GM06990 (cell line): ENCODE results near the gene CARD8.
"Not testable (repeated sequence)": the region's sequence is repeated elsewhere in the genome, so short reads cannot be mapped to it uniquely, and the experiment has no call there.

Source experiments
- DNase-seq: peaks from one replicate; pipeline ENCODE4 v3.0.0-alpha.2; 2011; ENCODE audit not compliant: insufficient read length; ENCODE audit errors: extremely low read depth
- H3K27me3 ChIP-seq: replicated peaks from 2 replicates; pipeline ENCODE4 v1.6.0; 2011; ENCODE audit warnings: low read length; ENCODE audit not compliant: control insufficient read depth, insufficient read depth
- H3K36me3 ChIP-seq: 2 replicates; pipeline ENCODE4 v1.5.1; 2011; ENCODE audit warnings: low read length; ENCODE audit not compliant: control insufficient read depth, insufficient read depth
- H3K4me3 ChIP-seq: replicated peaks from 2 replicates; pipeline ENCODE4 v1.5.1; 2011; ENCODE audit warnings: low read depth, mild to moderate bottlenecking, control low read depth, low read length
- TF ChIP-seq, protein P1 (sequence below): IDR thresholded peaks from 2 replicates; pipeline ENCODE4 v1.5.1; 2011; ENCODE audit warnings: low read length, control low read depth, mild to moderate bottlenecking, inconsistent platforms; ENCODE audit not compliant: insufficient read depth, poor library complexity, severe bottlenecking

Gene CARD8

DNA sequence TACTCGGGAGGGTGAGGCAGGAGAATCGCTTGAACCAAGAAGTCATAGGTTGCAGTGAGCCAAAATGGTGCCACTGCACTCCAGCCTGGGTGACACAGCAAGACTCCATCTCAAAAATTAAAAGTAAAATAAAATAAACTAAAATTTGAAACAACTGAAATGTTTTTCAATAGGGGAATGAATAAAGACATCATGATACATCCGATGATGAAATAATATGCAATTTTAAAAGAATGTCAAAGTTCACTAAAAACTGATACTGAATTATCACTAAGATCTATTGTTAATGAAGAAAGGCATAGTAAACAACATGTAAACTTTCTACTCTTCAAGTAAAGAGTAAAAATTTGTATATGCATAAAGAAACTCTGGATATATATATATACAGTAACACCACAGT is 8.5 kb downstream of the CARD8 start:
- 0 out of 2 replicates have a peak, but pooled peaks cover 3% of the 10 kb centered on the region for H3K36me3 ChIP-seq
- no peaks in the 10 kb centered on the region for H3K27me3 ChIP-seq
- DNase-seq = no peak
- H3K4me3 ChIP-seq = no peak overlapping the region
- TF ChIP-seq, protein P1, sequence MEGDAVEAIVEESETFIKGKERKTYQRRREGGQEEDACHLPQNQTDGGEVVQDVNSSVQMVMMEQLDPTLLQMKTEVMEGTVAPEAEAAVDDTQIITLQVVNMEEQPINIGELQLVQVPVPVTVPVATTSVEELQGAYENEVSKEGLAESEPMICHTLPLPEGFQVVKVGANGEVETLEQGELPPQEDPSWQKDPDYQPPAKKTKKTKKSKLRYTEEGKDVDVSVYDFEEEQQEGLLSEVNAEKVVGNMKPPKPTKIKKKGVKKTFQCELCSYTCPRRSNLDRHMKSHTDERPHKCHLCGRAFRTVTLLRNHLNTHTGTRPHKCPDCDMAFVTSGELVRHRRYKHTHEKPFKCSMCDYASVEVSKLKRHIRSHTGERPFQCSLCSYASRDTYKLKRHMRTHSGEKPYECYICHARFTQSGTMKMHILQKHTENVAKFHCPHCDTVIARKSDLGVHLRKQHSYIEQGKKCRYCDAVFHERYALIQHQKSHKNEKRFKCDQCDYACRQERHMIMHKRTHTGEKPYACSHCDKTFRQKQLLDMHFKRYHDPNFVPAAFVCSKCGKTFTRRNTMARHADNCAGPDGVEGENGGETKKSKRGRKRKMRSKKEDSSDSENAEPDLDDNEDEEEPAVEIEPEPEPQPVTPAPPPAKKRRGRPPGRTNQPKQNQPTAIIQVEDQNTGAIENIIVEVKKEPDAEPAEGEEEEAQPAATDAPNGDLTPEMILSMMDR = no peak

DNA sequence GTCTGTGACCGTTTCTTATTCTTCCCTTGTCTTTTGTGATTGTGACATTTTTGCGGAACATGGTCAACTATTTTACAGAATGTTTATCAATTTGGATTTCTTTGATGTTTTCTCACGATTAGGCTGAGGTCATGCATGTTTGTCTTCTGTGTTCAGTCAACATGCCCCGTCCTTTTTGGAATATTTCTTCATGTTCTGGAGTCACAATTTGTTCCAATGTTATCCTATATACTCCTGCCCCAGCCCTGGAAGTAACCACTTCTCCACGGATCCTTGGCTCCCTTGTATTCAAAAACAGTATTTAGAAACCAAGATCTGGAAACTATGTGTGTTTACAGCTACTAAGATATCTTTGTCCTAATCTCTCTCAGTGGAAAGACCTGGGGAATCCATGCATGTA is 9.6 kb downstream of the CARD8 start:
- TF ChIP-seq, protein P1 = no peak
- H3K4me3 ChIP-seq = no peak overlapping the region
- H3K36me3 ChIP-seq = peaks cover 3% of the 10 kb centered on the region; the same call in 1 of the 2 replicates
- no peaks in the 10 kb centered on the region for H3K27me3 ChIP-seq
- DNase-seq = no peak

DNA sequence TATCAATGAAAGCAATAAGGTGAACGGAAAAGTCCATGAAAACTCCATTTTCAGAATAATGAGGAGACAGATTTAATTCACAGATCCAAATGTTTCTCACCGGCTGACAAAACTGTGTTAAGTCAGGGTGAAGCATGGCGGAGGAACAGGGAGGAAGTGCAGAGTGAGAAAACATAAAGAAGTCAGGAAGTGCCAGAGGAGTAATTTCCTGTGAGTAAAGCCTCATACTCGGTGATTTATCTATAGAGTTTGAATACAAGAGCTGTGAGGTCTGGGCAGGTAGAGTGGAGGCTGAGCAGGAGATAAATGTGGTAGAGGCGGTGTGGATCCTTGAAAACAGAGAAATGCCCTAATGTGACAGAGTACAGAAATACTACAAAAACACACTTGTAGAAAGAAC is 11.4 kb downstream of the CARD8 start:
- H3K36me3 ChIP-seq = peaks cover 3% of the 10 kb centered on the region
- H3K4me3 ChIP-seq = no peak overlapping the region
- no peak for DNase-seq
- TF ChIP-seq, protein P1 = no peak
- no peaks in the 10 kb centered on the region for H3K27me3 ChIP-seq

DNA sequence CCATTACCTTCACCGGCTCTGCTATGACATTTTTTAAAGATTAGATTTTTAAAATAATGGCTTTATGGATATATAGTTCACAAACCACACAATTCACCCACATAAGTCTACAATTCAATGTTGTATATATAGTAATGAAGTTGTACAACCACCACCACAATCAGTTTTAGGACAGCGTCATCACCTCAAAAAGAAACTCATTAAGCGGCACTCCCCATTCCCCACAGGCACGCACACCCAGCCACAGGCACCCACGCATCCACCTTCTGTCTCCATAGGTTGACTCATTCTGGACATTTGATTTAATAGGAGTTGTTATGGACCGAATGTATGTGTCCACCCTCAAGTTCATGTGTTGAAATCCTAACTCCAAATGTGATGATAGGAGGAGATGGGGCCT is 13.9 kb downstream of the CARD8 start:
- not testable (repeated sequence) for H3K27me3 ChIP-seq, DNase-seq, H3K36me3 ChIP-seq, H3K4me3 ChIP-seq

DNA sequence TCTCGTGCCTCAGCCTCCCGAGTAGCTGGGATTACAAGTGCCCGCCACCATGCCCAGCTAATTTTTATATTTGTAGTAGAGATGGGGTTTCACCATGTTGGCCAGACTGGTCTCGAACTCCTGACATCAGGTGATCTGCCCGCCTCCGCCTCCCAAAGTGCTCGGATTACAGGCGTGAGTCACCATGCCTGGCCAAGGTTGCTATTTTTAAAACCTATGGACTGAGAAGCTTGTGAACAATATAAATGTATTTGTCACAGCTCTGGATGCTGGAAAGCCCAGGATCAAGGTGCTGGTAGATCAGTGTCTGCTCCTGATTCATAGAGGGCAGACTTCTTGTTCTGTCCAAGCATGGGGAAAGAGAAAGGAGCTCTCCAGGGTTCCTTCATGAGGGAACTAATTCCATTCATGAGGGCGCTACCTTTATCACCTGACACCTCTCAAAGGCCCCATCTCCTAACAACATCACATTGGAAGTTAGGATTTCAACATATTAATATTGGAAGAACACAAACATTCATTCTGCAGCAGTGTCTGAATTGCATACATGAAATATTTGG is 16.1 kb downstream of the CARD8 start:
- TF ChIP-seq, protein P1 = no peak
- H3K36me3 ChIP-seq = peaks cover 6% of the 10 kb centered on the region
- no peaks in the 10 kb centered on the region for H3K27me3 ChIP-seq
- no peak overlapping the region for H3K4me3 ChIP-seq
- DNase-seq = no peak

DNA sequence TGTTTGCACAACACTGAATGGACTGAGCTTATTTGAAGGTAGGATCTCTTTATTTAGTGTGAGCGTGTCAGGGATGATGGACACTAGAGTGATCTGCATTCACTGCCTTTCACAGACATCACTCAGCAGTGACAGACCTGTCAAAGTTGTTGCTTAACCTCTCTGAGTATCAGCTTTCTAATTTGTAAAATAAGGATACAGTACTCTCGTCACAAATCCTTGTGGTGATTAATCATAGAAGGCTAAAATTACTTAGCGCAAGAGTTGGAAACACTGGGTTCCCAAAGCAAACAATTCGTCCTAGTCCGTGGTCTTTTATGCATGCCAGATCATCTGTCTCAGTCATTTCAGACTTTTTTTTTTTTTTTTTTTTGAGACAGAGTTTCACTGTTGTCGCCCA is 16.6 kb downstream of the CARD8 start:
- peaks cover 6% of the 10 kb centered on the region for H3K36me3 ChIP-seq
- DNase-seq = no peak

More for the DNA sequence above, 16.6 kb downstream of the CARD8 start:
- Histone ChIP-seq H3K4me3 (no peak overlapping the region), H3K27me3 (no peaks in the 10 kb centered on the region)
- TF ChIP-seq, protein P1 = no peak
